Small intestine (tissue), 7 donors: Measurements from ENCODE around the gene TBL3. TPM values are rescaled to one million over a fixed set of nuclear protein-coding genes. Genes with fewer than 3 reads are reported as not detected.

ENCODE experiments used
- DNase-seq, 2 donors: peaks; one replicate each; pipeline versions ENCODE4 v3.0.0 to v3.0.0-alpha.2; 2013
- FAIRE-seq: peaks from 2 replicates; lab custom pipeline; 2012; peaks lifted over from hg19 to GRCh38; lab: Jason Lieb, UNC
- H3K27ac ChIP-seq, 3 donors: one replicate each; pipeline ENCODE4 v1.5.1; 2013; ENCODE audit warnings: low read length in 2 of 3, mild to moderate bottlenecking in 2 of 3, control low read depth in 1 of 3, inconsistent platforms in 1 of 3, low read depth in 1 of 3, moderate library complexity in 1 of 3
- H3K27me3 ChIP-seq, 3 donors: one replicate each; pipeline ENCODE4 v1.6.1; 2013; ENCODE audit warnings: low read length in 3 of 3, inconsistent platforms in 1 of 3; ENCODE audit not compliant: control insufficient read depth in 3 of 3, insufficient read depth in 3 of 3
- H3K36me3 ChIP-seq, 3 donors: one replicate each; pipeline ENCODE4 v1.6.1; 2013; ENCODE audit warnings: low read length in 3 of 3, inconsistent platforms in 1 of 3, low read depth in 1 of 3, mild to moderate bottlenecking in 1 of 3, moderate library complexity in 1 of 3; ENCODE audit not compliant: control insufficient read depth in 3 of 3, insufficient read depth in 2 of 3
- H3K4me1 ChIP-seq, 3 donors: one replicate each; pipeline ENCODE4 v1.6.1; 2013; ENCODE audit warnings: low read length in 2 of 3, inconsistent platforms in 1 of 3, low read depth in 1 of 3, mild to moderate bottlenecking in 1 of 3, moderate library complexity in 1 of 3; ENCODE audit not compliant: control insufficient read depth in 3 of 3, insufficient read depth in 2 of 3
- H3K4me3 ChIP-seq, 3 donors: one replicate each; pipeline ENCODE4 v1.5.1; 2013; ENCODE audit warnings: low read length in 3 of 3, control low read depth in 1 of 3, inconsistent platforms in 1 of 3, low read depth in 1 of 3, mild to moderate bottlenecking in 1 of 3, moderate library complexity in 1 of 3
- H3K9me3 ChIP-seq, 2 donors: one replicate each; pipeline ENCODE4 v1.6.1; 2013; ENCODE audit warnings: low read depth in 1 of 2, low read length in 1 of 2; ENCODE audit not compliant: control insufficient read depth in 2 of 2, insufficient read depth in 1 of 2
- WGBS, 3 donors: extraction: QIAGEN DNeasy Blood & Tissue Kit; methylation state at CpG; one replicate each; pipeline ENCODE4 v1.1.7; 2013; 5-methylcytosine and 5-hydroxymethylcytosine counted together
- polyA plus RNA-seq, 4 donors: library from polyadenylated mRNA; stranded (reverse) in 3 of 4; unstranded in 1 of 4; fragments of 200-250 nt in 3 of 4; fragments of 120-200 nt in 1 of 4; gene quantifications; one replicate each; pipeline versions ENCODE4 v1.2.1 to v1.2.3, GENCODE V29; 2013
- donor health status: healthy with polysubstance abuse.
- donor health status: control.
- donor health status: control.
- donor health status: Bipolar disorder and iron deficiency.
- donor health status: healthy.

The TBL3 gene
- polyA plus RNA-seq, 4 donors, result 34.1 to 49.7 (median 45.6) TPM

GRCh38 chr16:2029350-2029749, 57.5 kb downstream of the TBL3 start:
- no peak overlapping the region for H3K4me3 ChIP-seq
- H3K27ac ChIP-seq, result no peak overlapping the region
- peaks cover 0 to 20% (median 2%) of the 10 kb centered on the region in 3 donors for H3K4me1 ChIP-seq
- H3K27me3 ChIP-seq, result peaks cover 0 to 25% (median 0%) of the 10 kb centered on the region in 3 donors
- no peak for DNase-seq
- FAIRE-seq, result no peak
- 79 to 88% (median 88%) methylated on average over 18 to 22 of the region's 22 CpGs for WGBS, 3 donors
- H3K9me3 ChIP-seq, result no peaks in the 10 kb centered on the region
- peaks cover 0 to 42% (median 0%) of the 10 kb centered on the region in 3 donors for H3K36me3 ChIP-seq

- FAIRE-seq, result no peak
- no peak for DNase-seq
- 81 to 90% (median 88%) methylated on average over 11 of the region's 11 CpGs for WGBS, 3 donors
- H3K4me1 ChIP-seq, result peaks cover 0 to 24% (median 2%) of the 10 kb centered on the region in 3 donors
- H3K9me3 ChIP-seq, result no peaks in the 10 kb centered on the region
- peaks cover 0 to 23% (median 0%) of the 10 kb centered on the region in 3 donors for H3K27me3 ChIP-seq
- H3K4me3 ChIP-seq, result no peak overlapping the region
- H3K36me3 ChIP-seq, result peaks cover 0 to 44% (median 0%) of the 10 kb centered on the region in 3 donors
- peak overlapping the region in 1 of 3 donors; percentile 8 for H3K27ac ChIP-seq
Measured at GRCh38 chr16:2030036-2030435, 58.2 kb downstream of the TBL3 start.

DNA sequence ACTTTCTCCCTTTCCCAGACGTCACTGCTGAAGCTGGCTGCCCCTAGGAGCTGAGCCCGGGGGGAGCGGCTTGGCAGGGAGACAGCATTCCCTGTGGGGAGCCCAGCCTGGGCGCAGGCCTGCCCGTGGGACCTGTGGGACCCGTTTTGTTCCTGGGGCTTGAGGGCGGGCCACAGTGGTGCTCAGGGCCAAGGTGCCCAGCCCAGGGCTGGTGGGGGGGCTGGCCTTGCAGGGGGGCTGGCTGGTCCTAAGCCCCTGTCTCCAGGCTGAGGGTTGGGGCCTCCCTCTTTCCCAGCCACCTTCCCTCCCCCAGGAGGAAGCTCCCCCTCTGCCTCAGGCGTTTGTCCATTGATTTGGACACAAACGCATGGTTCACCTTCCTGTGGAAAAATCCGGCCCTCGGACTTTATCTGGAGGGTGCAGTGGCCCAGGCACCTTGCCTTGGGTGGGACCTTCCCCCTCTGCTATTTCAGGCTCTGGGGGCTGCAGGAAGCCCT, 59.3 kb downstream of the TBL3 start:
- Histone ChIP-seq H3K27me3 (peaks cover 0 to 16% (median 0%) of the 10 kb centered on the region in 3 donors), H3K36me3 (peaks cover 0 to 55% (median 0%) of the 10 kb centered on the region in 3 donors), H3K4me3 (no peak overlapping the region), H3K9me3 (no peaks in the 10 kb centered on the region), H3K27ac (peak overlapping the region in 1 of 3 donors; percentile 49), H3K4me1 (peaks cover 0 to 34% (median 2%) of the 10 kb centered on the region in 3 donors)
- no peak for DNase-seq
- no peak for FAIRE-seq
- WGBS, 3 donors, result 68 to 80% (median 79%) methylated on average over 7 to 11 of the region's 11 CpGs

Other genes starting within 250 kb of the TBL3 start
- 100 to 1,000 TPM in 2 of 4 donors, 10 to 100 TPM in 2; 61.2 to 293 (median 153) TPM for gene NME3, start 200.5 kb upstream of the TBL3 start, polyA plus RNA-seq
- 10 to 100 TPM in 2 of 4 donors, 1 to 10 TPM in 2; 6.8 to 16.1 (median 9.6) TPM for gene EME2, start 199.2 kb upstream of the TBL3 start, polyA plus RNA-seq
- gene MRPS34, start 198.9 kb upstream of the TBL3 start, polyA plus RNA-seq, result 100 to 1,000 TPM in 3 of 4 donors, 10 to 100 TPM in 1; 88.9 to 199 (median 172) TPM
- 100 to 1,000 TPM in 2 of 4 donors, 10 to 100 TPM in 2; 41.3 to 197 (median 97.4) TPM for gene SPSB3, start 189.5 kb upstream of the TBL3 start, polyA plus RNA-seq
- gene NUBP2, start 189.1 kb upstream of the TBL3 start, polyA plus RNA-seq, result 10 to 100 TPM; 38.6 to 70.7 (median 61.8) TPM
- gene IGFALS, start 178.3 kb upstream of the TBL3 start, polyA plus RNA-seq, result 10 to 100 TPM in 1 of 4 donors, under 1 TPM in 3; 0.16 to 17.0 (median 0.38) TPM
- 100 to 1,000 TPM in 2 of 4 donors, 10 to 100 TPM in 2; 49.4 to 167 (median 102) TPM for gene HAGH, start 145.2 kb upstream of the TBL3 start, polyA plus RNA-seq
- 100 to 1,000 TPM in 1 of 4 donors, 10 to 100 TPM in 3; 55.1 to 181 (median 76.7) TPM for gene FAHD1, start 144.8 kb upstream of the TBL3 start, polyA plus RNA-seq
- gene MEIOB, start 99.9 kb upstream of the TBL3 start, polyA plus RNA-seq, result under 1 TPM in 2 of 4 donors, not detected in 2; 0.34 to 0.38 TPM
- under 1 TPM in 1 of 4 donors, not detected in 3; 0.04 TPM for gene HS3ST6, start 53.6 kb upstream of the TBL3 start, polyA plus RNA-seq
- gene MSRB1, start 28.9 kb upstream of the TBL3 start, polyA plus RNA-seq, result 100 to 1,000 TPM in 1 of 4 donors, 10 to 100 TPM in 3; 50.6 to 105 (median 62.0) TPM
- gene RPL3L, start 17.4 kb upstream of the TBL3 start, polyA plus RNA-seq, result 1 to 10 TPM in 1 of 4 donors, under 1 TPM in 2, not detected in 1; 0.38 to 1.1 (median 0.67) TPM
- 100 to 1,000 TPM; 132 to 544 (median 376) TPM for gene NDUFB10, start 12.5 kb upstream of the TBL3 start, polyA plus RNA-seq
- 1,000 to 10,000 TPM; 1,075 to 4,112 (median 2,558) TPM for gene RPS2, start 7.2 kb upstream of the TBL3 start, polyA plus RNA-seq
- gene RNF151, start 5.2 kb upstream of the TBL3 start, polyA plus RNA-seq, result under 1 TPM in 2 of 4 donors, not detected in 2; 0.09 to 0.18 TPM
- gene NOXO1, start 9.4 kb downstream of the TBL3 start, polyA plus RNA-seq, result 10 to 100 TPM in 2 of 4 donors, 1 to 10 TPM in 2; 3.1 to 30.5 (median 10.8) TPM
- 100 to 1,000 TPM in 2 of 4 donors, 10 to 100 TPM in 2; 50.4 to 261 (median 94.7) TPM for gene GFER, start 12.1 kb downstream of the TBL3 start, polyA plus RNA-seq
- 1 to 10 TPM in 2 of 4 donors, under 1 TPM in 2; 0.45 to 5.4 (median 0.92) TPM for gene SYNGR3, start 17.9 kb downstream of the TBL3 start, polyA plus RNA-seq
- gene ZNF598, start 37.8 kb downstream of the TBL3 start, polyA plus RNA-seq, result 10 to 100 TPM; 26.7 to 51.9 (median 29.7) TPM
- gene NPW, start 47.7 kb downstream of the TBL3 start, polyA plus RNA-seq, result 1 to 10 TPM in 1 of 4 donors, under 1 TPM in 2, not detected in 1; 0.48 to 9.0 (median 0.81) TPM
- gene NHERF2, start 54.8 kb downstream of the TBL3 start, polyA plus RNA-seq, result 10 to 100 TPM; 15.7 to 76.1 (median 42.9) TPM
- gene NTHL1, start 75.8 kb downstream of the TBL3 start, polyA plus RNA-seq, result 10 to 100 TPM; 13.0 to 27.6 (median 18.5) TPM
- gene TSC2, start 75.9 kb downstream of the TBL3 start, polyA plus RNA-seq, result 10 to 100 TPM; 35.1 to 75.9 (median 60.1) TPM
- gene PKD1, start 163.8 kb downstream of the TBL3 start, polyA plus RNA-seq, result 10 to 100 TPM; 10.5 to 42.2 (median 26.7) TPM
- gene RAB26, start 176.6 kb downstream of the TBL3 start, polyA plus RNA-seq, result 10 to 100 TPM; 11.9 to 31.9 (median 23.7) TPM
- 10 to 100 TPM; 47.6 to 73.4 (median 64.1) TPM for gene TRAF7, start 183.7 kb downstream of the TBL3 start, polyA plus RNA-seq
- 1 to 10 TPM in 1 of 4 donors, under 1 TPM in 3; 0.27 to 1.1 (median 0.51) TPM for gene CASKIN1, start 224.6 kb downstream of the TBL3 start, polyA plus RNA-seq
- 10 to 100 TPM; 41.5 to 68.7 (median 62.7) TPM for gene MLST8, start 233.4 kb downstream of the TBL3 start, polyA plus RNA-seq
- 10 to 100 TPM in 1 of 4 donors, 1 to 10 TPM in 3; 1.6 to 84.1 (median 8.6) TPM for gene BRICD5, start 238.8 kb downstream of the TBL3 start, polyA plus RNA-seq
- gene PGP, start 242.8 kb downstream of the TBL3 start, polyA plus RNA-seq, result 10 to 100 TPM; 11.1 to 16.2 (median 13.4) TPM